Omental fat pad (tissue), 4 donors: ENCODE measurements around the gene THAP2. TPM values are rescaled to one million over a fixed set of nuclear protein-coding genes. Genes with fewer than 3 reads are reported as not detected.

Experiments
- ATAC-seq: fragments of 150-250 bp; one replicate; pipeline ENCODE4 v1.9.1; 2016; ENCODE audit warnings: mild to moderate bottlenecking, moderate library complexity; ENCODE audit not compliant: low FRiP score
- DNase-seq: peaks from one replicate; pipeline ENCODE4 v3.0.0-alpha.2; 2019; ENCODE audit warnings: low spot score
- CTCF ChIP-seq, 3 donors: fragments of 450-650 bp; IDR thresholded peaks; one replicate each; pipeline ENCODE4 v1.5.1; 2016 to 2017; ENCODE audit warnings: antibody characterized with exemption in 3 of 3, mild to moderate bottlenecking in 3 of 3, moderate library complexity in 2 of 3
- total RNA-seq, 4 donors: library from RNA; depleted of rRNA; stranded (reverse); fragments of >200 nt; gene quantifications; one replicate each; pipeline ENCODE4 v1.1.0, GENCODE V29; 2016

Gene THAP2
- total RNA-seq, 4 donors from 2014 or later: 1.8 to 21.3 (median 5.9) TPM

DNA sequence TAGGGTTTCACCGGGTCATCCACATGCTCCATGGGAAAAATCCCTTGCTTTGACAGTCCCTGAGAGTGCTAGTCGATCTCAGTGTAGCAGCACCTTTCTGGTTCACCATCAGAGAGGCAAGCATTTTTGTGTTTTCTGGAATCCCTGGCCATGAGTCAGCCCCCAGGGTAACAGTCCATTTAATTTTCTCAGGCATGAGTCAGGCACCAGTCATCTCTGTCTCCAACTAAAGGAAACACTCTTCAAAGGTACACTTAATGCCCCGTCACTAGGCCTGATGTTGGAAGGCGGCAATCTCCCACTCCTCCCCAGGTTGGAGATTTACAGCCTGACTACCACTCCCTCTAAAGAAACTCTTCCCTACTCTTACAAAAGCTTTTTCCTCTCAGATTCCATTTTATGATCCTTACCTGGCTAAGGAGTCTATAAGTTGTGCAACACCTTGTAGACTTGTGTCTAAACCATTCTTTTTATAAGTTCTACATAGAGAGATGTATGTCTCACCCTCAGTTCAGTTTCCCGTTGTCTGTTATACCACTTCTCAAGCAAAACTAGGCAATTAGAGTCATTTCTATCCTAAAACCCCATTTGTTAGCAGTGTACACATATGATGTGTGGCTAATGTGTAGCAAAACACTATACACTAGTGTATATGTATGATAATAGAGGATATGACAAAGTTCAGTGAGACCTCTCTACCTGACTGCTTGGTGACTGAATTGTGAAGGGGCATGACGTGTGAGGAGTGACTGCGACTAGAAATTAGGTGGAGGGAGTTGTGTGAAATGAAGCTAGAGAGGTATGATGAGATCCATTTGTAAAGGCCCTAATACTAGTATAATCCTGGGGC, 46.4 kb downstream of the THAP2 start:
- ATAC-seq (peak; percentile 89), DNase-seq (no peak)
- TF ChIP-seq CTCF (IDR thresholded peaks at IDR 0.05): no peak

GRCh38 chr12:71718611-71719010, 54.5 kb downstream of the THAP2 start:
- no peak for ATAC-seq
- no peak for TF ChIP-seq CTCF (IDR thresholded peaks at IDR 0.05)

DNA sequence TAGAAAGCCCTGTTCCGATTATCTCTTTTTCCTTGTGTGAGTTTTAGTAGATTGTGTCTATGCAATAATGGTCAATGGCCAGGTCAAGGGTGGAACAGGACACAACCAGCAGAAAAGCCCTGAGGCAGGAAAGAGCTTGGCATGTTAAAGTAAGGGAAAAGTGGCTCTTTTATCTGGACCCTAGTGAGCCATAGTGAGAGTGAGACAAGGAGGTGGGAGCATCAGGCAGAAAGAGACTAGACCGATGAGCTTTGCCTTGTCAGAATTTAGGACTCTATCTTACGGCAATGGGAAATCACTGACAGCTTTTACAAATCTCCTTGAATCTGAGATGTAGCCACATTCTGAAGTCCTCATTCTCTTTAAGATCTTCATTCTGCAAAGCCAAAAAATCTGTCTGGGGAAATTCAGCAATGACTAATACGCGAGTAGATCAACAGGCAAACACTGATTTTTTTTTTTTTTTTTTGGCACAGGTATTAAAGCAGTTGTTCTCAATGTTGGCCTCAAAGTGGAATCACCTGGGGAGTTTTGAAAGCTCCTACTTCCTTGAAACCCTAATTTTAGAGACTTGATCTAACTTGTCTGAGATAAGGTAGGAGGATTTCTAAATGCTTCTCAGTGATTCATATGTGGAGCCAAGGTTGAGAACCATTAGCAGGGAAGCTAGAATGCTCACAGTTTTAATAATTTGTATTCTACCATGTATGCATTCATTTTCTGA, 55.7 kb downstream of the THAP2 start:
- DNase-seq (no peak), ATAC-seq (peak; percentile 73)
- no peak for TF ChIP-seq CTCF (IDR thresholded peaks at IDR 0.05)

More at GRCh38 chr12:71718611-71719010, 54.5 kb downstream of the THAP2 start:
- DNase-seq: no peak

- ATAC-seq (no peak), DNase-seq (no peak)
- TF ChIP-seq CTCF (IDR thresholded peaks at IDR 0.05): no peak
Observed at GRCh38 chr12:71721783-71722505, 57.8 kb downstream of the THAP2 start.

GRCh38 chr12:71725011-71725410, 60.9 kb downstream of the THAP2 start:
- TF ChIP-seq CTCF (IDR thresholded peaks at IDR 0.05): no peak
- ATAC-seq: no peak
- no peak for DNase-seq

DNA sequence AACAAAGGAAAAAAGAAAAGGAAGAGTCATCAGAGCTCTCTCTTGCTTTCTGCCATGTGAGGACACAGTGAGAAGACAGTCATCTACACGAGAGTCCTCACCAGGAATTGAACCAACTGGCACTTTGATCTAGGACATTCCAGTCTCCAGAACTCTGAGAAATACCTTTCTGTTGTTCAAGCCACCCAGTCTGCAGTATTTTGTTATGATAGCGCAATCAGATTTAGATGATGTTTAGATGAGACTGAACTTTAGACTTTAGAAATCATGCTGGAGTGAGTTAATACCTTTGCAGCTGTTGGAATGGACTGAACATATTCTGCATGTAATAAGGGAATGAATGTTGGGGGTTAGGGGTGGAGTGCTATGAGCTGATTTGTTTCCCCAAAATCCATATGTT, 62.4 kb downstream of the THAP2 start:
- DNase-seq (no peak), ATAC-seq (no peak)
- TF ChIP-seq CTCF (IDR thresholded peaks at IDR 0.05): no peak
